HG03575 (cell line): ENCODE measurements around the gene LY9.

Experiments used
- ATAC-seq: cut with Tn5 transposase; IDR thresholded peaks from one replicate; pipeline ENCODE4 v1.9.1; 2021; ENCODE audit not compliant: unreplicated experiment, insufficient number of reproducible peaks, low FRiP score; ENCODE audit errors: extremely low read depth

Gene LY9

DNA sequence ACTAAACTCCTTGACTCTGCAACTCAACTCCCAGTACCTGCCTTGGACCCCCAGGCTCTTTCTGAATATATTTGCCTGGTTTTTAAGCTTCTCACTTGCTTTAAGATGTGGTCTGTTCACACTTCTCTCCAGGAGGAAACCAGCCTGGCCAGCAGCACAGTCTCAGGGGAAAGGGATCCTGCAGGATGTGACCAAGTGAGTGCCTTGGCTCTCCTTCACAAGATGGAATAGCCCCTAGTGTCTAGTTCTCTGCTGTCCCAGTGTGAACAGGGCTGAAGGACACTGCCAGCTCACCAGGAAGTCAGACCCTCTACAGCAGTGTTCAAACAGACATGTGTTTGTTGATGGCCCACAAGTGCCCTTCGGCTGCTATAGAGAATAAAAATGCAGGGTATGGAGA lies 33.8 kb downstream of the LY9 start:
- no peak for ATAC-seq

DNA sequence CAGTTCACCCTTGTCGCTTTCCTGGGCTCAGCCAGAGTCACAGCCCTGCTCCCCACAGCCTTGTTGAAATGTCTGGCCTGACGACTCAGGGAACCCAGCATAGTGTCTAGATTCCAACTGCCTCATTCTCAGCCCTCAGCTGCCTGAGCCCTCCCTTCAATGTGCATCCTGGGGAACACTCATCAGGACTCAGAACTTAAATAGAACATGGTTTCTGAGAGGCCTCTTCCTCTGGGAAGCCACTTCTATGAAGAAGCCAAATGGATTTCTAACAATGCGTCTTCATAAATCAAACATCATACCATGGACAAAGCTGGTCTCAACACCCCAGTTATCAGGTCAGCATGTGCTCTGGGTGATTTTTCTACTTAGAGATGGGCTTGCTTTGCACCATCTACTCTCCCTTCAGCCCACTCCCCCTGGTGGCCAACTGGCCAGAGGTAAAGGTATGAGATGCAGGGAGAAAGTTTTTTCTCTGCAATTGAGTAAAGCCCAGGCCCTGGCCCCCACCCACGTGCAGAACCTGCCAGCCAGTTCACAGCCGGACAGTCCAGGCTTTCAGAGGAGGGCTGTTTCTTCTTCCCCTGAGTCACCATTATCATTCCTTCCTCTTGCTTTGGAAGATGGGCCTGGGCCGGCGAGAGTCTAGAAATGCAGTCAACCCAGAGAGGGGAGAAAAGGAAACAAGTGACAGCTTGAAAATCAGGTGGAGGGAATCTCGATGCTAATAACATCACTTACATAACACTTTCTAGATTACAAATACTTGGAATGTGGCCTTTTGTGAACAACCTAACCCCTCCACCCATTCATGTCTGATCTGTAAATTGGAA lies 34.6 kb downstream of the LY9 start:
- no peak for ATAC-seq

DNA sequence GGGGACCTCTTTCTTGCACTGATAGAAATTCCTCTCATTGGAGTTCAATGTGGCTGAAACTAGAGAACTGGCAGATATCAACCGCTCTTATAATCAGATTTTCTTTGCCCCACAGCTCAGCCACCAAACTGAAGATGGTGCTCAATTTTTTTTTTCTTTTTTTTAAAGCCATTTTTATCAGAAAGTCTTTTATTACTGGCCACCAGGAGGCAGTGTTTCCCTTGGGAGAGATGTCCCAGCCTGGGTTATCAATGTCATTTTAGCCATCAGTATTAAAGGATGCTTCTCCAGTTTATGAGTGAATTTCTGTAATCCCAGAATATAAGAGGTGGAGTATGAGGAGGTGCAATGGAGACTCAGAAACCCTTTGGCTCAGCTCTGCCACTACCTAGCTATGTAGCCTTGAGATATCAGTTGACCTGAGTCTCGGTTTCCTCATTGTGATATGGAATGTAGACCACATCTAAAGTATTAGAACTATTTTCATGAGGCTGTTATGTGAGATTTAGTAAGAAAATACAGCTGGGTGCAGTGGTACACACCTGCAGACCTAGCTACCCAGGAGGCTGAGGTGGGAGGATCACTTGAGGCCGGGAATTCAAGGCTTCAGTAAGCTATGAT lies 39.1 kb downstream of the LY9 start:
- no peak for ATAC-seq

GRCh38 chr1:160835751-160836150 lies 39.8 kb downstream of the LY9 start:
- no peak for ATAC-seq

DNA sequence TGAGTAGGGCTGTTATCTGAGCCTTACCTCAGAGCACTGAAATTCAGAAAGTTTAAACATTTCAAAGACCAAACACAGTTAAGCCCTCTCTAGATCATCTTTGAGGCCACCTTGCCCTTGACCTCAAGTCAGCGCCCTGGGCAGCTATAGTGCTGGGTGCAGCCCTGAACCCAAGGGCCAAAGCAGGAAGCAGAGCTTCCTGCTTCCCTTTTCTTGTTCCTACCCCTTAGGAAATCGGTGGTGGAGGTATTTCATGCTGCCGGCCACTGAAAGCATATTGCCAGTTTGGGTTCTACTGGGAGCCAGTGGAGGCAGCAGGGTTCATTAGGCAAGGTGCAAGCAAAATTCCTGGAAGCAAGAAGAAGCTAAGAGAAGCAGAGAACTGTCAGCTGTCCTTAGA lies 40.6 kb downstream of the LY9 start:
- ATAC-seq: no peak

DNA sequence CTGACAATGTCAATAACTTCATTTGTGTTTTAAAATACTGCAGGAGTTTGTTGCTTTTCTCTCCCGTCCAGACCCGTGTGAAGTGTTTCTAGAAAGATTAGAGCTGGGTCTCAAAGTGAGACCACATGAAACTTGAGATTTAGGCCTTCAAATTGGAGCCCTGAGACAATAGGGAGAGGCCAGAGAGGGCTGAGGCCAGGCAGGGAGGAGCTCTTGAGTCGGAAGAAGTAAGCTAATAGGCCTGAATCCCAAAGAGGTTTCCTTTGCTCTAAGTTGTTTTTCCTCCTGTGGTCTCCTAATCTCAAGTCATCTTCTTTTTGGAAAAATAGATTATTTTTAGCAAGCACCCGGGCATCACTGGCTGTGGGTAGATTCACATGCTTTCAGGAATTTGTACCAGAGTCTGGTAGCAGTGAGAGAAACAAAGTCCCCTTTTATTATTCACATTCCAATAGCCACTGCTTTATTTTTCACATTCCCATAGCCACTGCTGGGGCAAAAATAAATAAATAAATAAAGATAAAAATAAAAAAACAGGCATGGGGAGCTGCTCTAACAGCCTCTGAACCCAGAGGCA lies 41.1 kb downstream of the LY9 start:
- no peak for ATAC-seq

DNA sequence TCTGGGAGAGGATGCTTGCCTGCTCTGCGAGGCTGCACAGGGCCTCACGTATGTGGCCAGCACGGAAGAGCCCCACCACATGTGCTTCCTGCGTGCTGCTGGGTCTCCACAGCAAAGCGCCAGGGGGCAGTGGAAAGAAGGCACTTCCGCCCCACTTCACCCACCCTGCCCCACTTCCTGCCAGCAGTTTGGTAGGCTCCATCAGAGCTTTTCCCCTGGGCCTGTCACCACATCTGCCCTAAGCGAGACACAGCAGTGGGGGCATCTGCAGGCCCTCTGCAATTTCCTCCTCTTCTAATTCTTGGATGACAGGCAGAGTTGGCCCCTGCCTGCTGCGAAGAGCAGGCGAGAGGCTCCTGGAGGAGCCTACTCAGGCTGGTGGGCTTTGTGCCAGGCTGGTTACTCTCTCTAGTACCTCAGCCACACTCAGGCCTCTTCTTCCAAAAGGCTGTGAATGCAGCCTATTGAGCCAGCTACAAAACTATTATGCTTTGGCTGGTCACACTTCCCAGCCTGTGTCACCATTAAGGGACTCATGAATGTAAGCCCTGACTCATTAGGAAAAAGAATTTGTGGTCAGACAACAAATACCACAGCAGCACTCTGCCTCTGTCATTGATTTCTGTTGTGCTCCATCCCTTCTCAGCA lies 41.7 kb downstream of the LY9 start:
- peak; percentile 42 for ATAC-seq

- no peak for ATAC-seq
Observed at GRCh38 chr1:160838888-160839287, 42.9 kb downstream of the LY9 start.

DNA sequence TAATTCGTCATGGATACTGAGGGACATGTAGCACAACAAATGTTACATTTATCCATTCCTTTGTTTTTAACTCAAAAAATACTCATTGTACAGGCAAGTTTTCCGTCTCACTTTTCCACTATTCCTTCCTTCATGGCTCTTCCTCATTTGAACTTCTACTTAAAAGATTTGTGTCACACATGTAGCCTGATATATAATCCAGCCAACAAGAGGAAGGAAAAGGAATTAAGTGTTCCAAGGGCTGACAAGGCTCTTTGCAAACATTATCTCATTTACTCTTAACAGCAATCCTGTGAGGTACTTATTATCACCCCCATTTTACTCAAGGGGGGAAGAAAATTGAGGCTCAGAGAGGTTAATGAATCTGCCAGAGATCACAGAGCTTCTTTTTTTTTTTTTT lies 43.8 kb downstream of the LY9 start:
- no peak for ATAC-seq

DNA sequence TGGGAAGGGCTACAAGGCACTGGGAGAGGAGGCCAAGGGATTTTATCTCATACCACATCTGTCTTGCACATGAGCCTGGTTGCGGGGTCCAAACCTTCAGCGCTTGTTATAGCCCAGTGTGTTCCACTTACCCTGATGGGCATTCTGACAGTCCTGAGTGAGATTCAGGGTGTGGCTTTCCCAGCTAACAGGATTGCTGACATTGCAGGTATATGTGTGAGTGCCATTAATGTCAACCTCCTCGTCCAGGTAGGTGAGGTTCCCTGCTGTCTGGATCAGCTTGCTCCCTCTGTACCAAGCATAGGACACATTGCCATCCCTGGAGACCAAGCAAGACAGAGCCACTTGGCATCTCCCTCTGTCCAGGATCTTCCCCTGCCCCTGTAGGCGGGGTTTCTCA lies 45.1 kb downstream of the LY9 start:
- ATAC-seq: no peak

DNA sequence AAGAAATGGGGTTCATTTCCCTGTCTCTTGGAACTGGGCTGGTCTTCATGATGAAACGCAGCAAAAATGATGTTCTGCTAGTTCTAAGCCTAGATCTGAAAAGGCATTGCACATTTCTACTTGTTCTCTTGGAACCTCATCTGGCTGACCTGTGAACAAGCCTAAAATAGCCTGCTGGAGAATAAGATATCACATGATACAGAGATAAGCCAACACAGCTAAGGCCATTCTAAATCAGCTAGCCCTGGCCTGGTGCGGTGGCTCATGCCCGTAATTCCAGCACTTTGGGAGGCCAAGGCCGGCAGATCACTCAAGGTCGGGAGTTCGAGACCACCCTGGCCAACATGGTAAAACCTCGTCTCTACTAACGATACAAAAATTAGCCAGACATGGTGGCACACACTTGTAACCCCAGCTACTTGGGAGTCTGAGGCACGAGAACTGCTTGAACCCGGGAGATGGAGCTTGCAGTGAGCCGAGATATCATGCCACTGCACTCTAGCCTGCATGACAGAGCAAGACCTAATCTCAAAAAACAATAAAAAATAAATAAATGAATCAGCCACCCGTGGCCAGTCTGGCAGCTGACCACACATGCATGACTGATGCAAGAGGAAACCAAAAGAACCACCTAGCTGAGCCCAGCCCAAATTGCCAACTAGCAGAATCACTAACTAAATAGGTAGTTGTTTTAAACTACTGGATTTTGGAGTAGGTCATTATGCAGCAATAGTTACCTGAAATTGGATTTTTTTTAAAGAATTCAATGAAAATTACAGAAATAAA lies 48.7 kb downstream of the LY9 start:
- ATAC-seq: no peak

GRCh38 chr1:160846281-160846680 lies 50.3 kb downstream of the LY9 start:
- ATAC-seq: no peak

DNA sequence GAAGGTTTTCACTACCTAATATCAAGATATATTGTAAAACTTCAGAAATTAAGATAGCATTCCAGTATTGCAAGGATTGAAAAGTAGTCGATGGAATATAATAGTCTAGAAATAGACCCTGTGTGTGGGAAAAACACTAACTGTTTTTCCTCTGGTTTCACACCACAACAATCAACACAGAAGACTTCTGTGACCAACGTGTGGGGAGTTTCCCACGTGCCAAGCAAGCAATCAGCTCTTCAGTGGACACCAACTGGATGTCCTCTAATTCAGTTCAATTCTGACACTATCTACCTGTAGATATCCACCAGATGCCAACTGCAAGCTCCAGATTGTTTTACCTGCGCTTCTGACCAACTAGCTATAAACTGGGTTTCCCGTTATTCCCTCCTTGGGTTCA lies 54.6 kb downstream of the LY9 start:
- no peak for ATAC-seq

DNA sequence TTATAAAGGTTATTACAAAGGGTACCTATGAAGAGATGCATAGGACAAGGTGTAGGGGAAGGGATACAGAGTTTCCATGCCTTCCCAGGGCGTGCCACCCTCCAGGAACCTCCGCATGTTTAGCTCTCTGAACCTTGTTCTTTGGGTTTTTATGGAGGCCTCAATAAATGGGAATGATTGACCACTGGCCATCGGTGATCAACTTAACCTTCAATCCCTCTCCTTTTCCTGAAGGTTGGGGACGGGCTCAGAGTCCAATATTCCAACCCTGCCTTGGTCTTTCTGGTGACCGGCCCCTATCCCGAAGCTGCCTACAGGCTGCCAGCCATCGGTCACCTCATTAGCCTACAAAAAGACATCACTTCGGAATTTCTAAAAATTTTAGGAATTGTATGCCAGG lies 55.0 kb downstream of the LY9 start:
- ATAC-seq: no peak

DNA sequence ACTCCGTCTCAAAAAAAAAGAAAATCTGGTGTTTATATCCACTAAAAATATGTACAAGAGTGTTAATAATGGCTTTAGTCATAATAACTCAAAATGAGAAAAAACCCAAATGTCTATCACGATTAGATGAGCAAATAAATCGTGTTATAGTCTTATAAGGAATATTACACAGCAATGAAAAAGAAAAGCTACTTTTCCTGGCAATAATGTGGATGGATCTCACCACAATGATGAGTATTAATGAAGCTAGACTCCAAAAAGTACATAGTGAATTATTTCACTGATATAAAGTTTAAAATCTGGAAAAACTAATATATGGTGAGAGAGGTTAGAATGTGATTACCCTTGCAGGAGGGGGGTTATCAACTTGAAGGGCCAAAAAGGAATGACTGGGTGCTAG lies 57.0 kb downstream of the LY9 start:
- no peak for ATAC-seq

DNA sequence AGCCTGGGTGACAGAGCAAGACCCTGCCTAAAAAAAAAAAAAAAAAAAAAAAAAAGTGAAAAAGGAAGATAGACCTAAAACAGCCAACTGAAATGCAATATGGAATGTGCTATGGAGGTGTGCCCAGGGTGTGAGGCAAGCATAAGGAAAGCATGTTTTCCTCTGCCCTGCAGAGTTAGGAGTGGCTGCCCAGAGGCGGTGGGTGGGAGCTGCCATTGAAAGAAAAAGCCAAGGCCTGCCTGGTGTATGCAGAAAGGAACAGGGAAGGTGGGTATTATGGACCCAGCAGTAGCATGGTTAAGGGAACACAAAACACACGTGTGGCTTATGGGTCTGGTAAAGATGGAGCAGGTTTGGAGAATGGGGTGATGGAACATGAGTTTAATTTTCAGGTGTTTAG lies 57.8 kb downstream of the LY9 start:
- no peak for ATAC-seq

DNA sequence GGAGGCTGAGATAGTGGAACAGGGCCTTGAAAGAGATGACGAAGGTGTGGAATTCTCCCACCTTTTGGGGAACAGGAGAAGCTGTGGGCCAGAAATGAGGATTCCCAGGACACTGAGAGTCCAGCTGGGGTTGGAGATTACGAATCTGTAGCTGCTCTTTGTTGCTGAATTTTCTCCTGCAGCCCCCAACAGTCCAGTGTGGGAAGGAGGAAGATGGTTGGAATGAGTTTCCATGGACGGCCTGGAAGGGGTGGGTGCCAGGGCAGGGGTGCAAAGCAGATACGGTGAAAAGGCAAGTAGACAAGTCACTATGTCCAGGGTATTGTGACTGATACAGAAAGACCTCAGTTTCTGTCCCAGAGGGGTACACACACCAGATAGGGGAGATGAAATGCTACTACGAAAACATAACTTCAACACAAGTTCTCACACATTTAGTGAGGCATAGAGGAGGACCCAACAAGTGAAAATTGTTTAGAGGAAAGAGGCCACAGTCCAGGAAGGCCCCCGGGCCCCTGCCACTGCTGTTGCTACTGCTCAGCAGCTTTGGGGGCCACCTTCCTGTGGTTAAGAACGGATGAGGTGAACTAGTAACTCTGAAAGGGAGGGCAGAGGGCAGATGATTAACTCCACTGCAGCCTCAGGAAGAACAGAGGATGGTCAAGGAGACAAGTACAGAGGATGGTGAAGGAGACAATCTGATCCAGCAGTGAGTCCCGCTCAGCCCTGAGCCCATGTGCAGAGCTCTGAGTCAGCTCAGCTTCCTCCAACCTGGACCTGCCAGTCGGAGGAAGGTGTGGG lies 59.4 kb downstream of the LY9 start:
- peak; percentile 58 for ATAC-seq

GRCh38 chr1:160858097-160858496 lies 62.1 kb downstream of the LY9 start:
- no peak for ATAC-seq
